ENCODE data around the gene ALDH5A1. TPM values are rescaled to one million over a fixed set of nuclear protein-coding genes. Genes with fewer than 3 reads are reported as not detected.

The ALDH5A1 gene
- polyA plus RNA-seq, 1 donor (not counting 4 experiments of a cell fraction or from before 2014, with no cell fraction given), result 0.45 TPM

- Histone ChIP-seq H3K9me3 (ENCODE audit: control insufficient read depth, low read depth, low read length) (no peaks in the 10 kb centered on the region), H3K79me2 (ENCODE audit: control insufficient read depth, insufficient read depth, low read length) (no peaks in the 10 kb centered on the region), H3K9me1 (ENCODE audit: control insufficient read depth, extremely low read depth, insufficient read depth, low read length) (no peaks in the 10 kb centered on the region), H3K9ac (ENCODE audit: control insufficient read depth, extremely low read depth, insufficient read depth, low read length) (no peak overlapping the region), H3K4me3 (ENCODE audit: control insufficient read depth in 2 of 3, extremely low read depth in 1 of 3, insufficient read depth in 2 of 3, low read depth in 1 of 3, low read length in 3 of 3) (no peak overlapping the region), H3K4me2 (ENCODE audit: control insufficient read depth, extremely low read depth, insufficient read depth, low read depth, low read length) (no peak overlapping the region), H3K36me3 (ENCODE audit: control insufficient read depth in 2 of 2, extremely low read depth in 1 of 2, insufficient read depth in 2 of 2, low read length in 2 of 2) (no peaks in the 10 kb centered on the region), H4K20me1 (ENCODE audit: control insufficient read depth, extremely low read depth, insufficient read depth, low read length) (no peaks in the 10 kb centered on the region), H3K27me3 (ENCODE audit: control insufficient read depth, extremely low read depth, insufficient read depth, low read length) (no peaks in the 10 kb centered on the region), H3K27ac (ENCODE audit: control insufficient read depth, insufficient read depth, low read length) (no peak overlapping the region), H2AFZ (ENCODE audit: control insufficient read depth, low read length) (no peak overlapping the region), H3K4me1 (ENCODE audit: control insufficient read depth, extremely low read depth, insufficient read depth, low read length) (no peaks in the 10 kb centered on the region)
- FAIRE-seq, result no peak
- TF ChIP-seq EZH2 (IDR thresholded peaks at IDR 0.05; ENCODE audit: low read length), result no peak
- DNase-seq (ENCODE audit: low read depth, low spot score), result no peak
- dilution Hi-C loops (cut with MboI; ENCODE audit: extremely low pct_ligation_motif_present, low sequenced_read_pairs), result no loop called here
Observed at GRCh38 chr6:24534329-24534728, 39.6 kb downstream of the ALDH5A1 start.

- Histone ChIP-seq H3K4me3 (ENCODE audit: control insufficient read depth in 2 of 3, extremely low read depth in 1 of 3, insufficient read depth in 2 of 3, low read depth in 1 of 3, low read length in 3 of 3) (no peak overlapping the region), H2AFZ (ENCODE audit: control insufficient read depth, low read length) (no peak overlapping the region), H3K4me2 (ENCODE audit: control insufficient read depth, extremely low read depth, insufficient read depth, low read depth, low read length) (no peak overlapping the region), H3K36me3 (ENCODE audit: control insufficient read depth in 2 of 2, extremely low read depth in 1 of 2, insufficient read depth in 2 of 2, low read length in 2 of 2) (no peaks in the 10 kb centered on the region), H3K79me2 (ENCODE audit: control insufficient read depth, insufficient read depth, low read length) (no peaks in the 10 kb centered on the region), H3K9me1 (ENCODE audit: control insufficient read depth, extremely low read depth, insufficient read depth, low read length) (no peaks in the 10 kb centered on the region), H3K27ac (ENCODE audit: control insufficient read depth, insufficient read depth, low read length) (no peak overlapping the region), H3K9me3 (ENCODE audit: control insufficient read depth, low read depth, low read length) (no peaks in the 10 kb centered on the region), H4K20me1 (ENCODE audit: control insufficient read depth, extremely low read depth, insufficient read depth, low read length) (no peaks in the 10 kb centered on the region), H3K27me3 (ENCODE audit: control insufficient read depth, extremely low read depth, insufficient read depth, low read length) (no peaks in the 10 kb centered on the region), H3K9ac (ENCODE audit: control insufficient read depth, extremely low read depth, insufficient read depth, low read length) (no peak overlapping the region), H3K4me1 (ENCODE audit: control insufficient read depth, extremely low read depth, insufficient read depth, low read length) (no peaks in the 10 kb centered on the region)
- DNase-seq (ENCODE audit: low read depth, low spot score) (no peak), FAIRE-seq (no peak)
- no peak for TF ChIP-seq EZH2 (IDR thresholded peaks at IDR 0.05; ENCODE audit: low read length)
- dilution Hi-C loops (cut with MboI; ENCODE audit: extremely low pct_ligation_motif_present, low sequenced_read_pairs), result no loop called here
Observed at GRCh38 chr6:24535210-24535609, 40.4 kb downstream of the ALDH5A1 start.

GRCh38 chr6:24536466-24536865 lies 41.7 kb downstream of the ALDH5A1 start:
- no peaks in the 10 kb centered on the region for H3K9me1 ChIP-seq (ENCODE audit: control insufficient read depth, extremely low read depth, insufficient read depth, low read length)
- H3K27ac ChIP-seq (ENCODE audit: control insufficient read depth, insufficient read depth, low read length), result no peak overlapping the region
- H3K27me3 ChIP-seq (ENCODE audit: control insufficient read depth, extremely low read depth, insufficient read depth, low read length), result no peaks in the 10 kb centered on the region
- H4K20me1 ChIP-seq (ENCODE audit: control insufficient read depth, extremely low read depth, insufficient read depth, low read length), result no peaks in the 10 kb centered on the region
- H3K4me2 ChIP-seq (ENCODE audit: control insufficient read depth, extremely low read depth, insufficient read depth, low read depth, low read length), result no peak overlapping the region
- H2AFZ ChIP-seq (ENCODE audit: control insufficient read depth, low read length), result no peak overlapping the region
- DNase-seq (ENCODE audit: low read depth, low spot score) (no peak), FAIRE-seq (no peak)
- TF ChIP-seq EZH2 (IDR thresholded peaks at IDR 0.05; ENCODE audit: low read length) (no peak), CTCF (optimal IDR thresholded peaks at IDR 0.05 in 1 of 3, IDR thresholded peaks at IDR 0.05 in 1 of 3, conservative IDR thresholded peaks at IDR 0.05 in 1 of 3; ENCODE audit: extremely low read depth in 1 of 3, insufficient read depth in 2 of 3, low read length in 3 of 3) (no peak)
- no peaks in the 10 kb centered on the region for H3K79me2 ChIP-seq (ENCODE audit: control insufficient read depth, insufficient read depth, low read length)
- no peaks in the 10 kb centered on the region for H3K36me3 ChIP-seq (ENCODE audit: control insufficient read depth in 2 of 2, extremely low read depth in 1 of 2, insufficient read depth in 2 of 2, low read length in 2 of 2)
- no peaks in the 10 kb centered on the region for H3K4me1 ChIP-seq (ENCODE audit: control insufficient read depth, extremely low read depth, insufficient read depth, low read length)
- no peak overlapping the region for H3K9ac ChIP-seq (ENCODE audit: control insufficient read depth, extremely low read depth, insufficient read depth, low read length)
- H3K4me3 ChIP-seq (ENCODE audit: control insufficient read depth in 2 of 3, extremely low read depth in 1 of 3, insufficient read depth in 2 of 3, low read depth in 1 of 3, low read length in 3 of 3), result no peak overlapping the region
- dilution Hi-C loops (cut with MboI; ENCODE audit: extremely low pct_ligation_motif_present, low sequenced_read_pairs), result no loop called here
- no peaks in the 10 kb centered on the region for H3K9me3 ChIP-seq (ENCODE audit: control insufficient read depth, low read depth, low read length)
